ENCODE measurements around the gene UBE2E1.

UBE2E1 gene

GRCh38 chr3:23861689-23862088, 55.9 kb downstream of the UBE2E1 start:
- peaks cover 3% of the 10 kb centered on the region for H3K4me1 ChIP-seq (ENCODE audit: control insufficient read depth, low read depth, low read length)
- no peak overlapping the region for H3K27ac ChIP-seq (ENCODE audit: low read depth, low read length)
- H3K18ac ChIP-seq (ENCODE audit: low read length): no peak overlapping the region
- peaks cover 15% of the 10 kb centered on the region for H3K79me1 ChIP-seq (ENCODE audit: low read length)
- H3K9ac ChIP-seq (ENCODE audit: low read length): no peak overlapping the region
- no peak overlapping the region for H3K56ac ChIP-seq (ENCODE audit: low read length)
- no CpG with 5 or more reads among the region's 9 CpGs for WGBS (ENCODE audit: extremely low coverage, insufficient coverage, low lambda C conversion rate)
- H3K4me2 ChIP-seq (ENCODE audit: low read length): no peak overlapping the region
- H2BK120ac ChIP-seq (ENCODE audit: low read depth, low read length): no peak overlapping the region
- H4K5ac ChIP-seq (ENCODE audit: low read length): no peak overlapping the region
- no peak overlapping the region for H3K4me3 ChIP-seq (ENCODE audit: low read length)
- no peak for DNase-seq
- H2AK5ac ChIP-seq (ENCODE audit: low read length): no peak overlapping the region
- no peak overlapping the region for H4K8ac ChIP-seq (ENCODE audit: low read depth, low read length)
- no peaks in the 10 kb centered on the region for H3K36me3 ChIP-seq (ENCODE audit: control insufficient read depth, insufficient read depth, low read length)
- H3K27me3 ChIP-seq (ENCODE audit: insufficient read depth, low read length, poor library complexity): no peaks in the 10 kb centered on the region
- H3K23ac ChIP-seq (ENCODE audit: low read length): no peak overlapping the region
- peaks cover 33% of the 10 kb centered on the region for H3K79me2 ChIP-seq (ENCODE audit: control insufficient read depth, insufficient read depth, low read length)
- H2BK15ac ChIP-seq (replicated peaks; ENCODE audit: low read depth): no peak overlapping the region
- no peak overlapping the region for H3K4ac ChIP-seq (ENCODE audit: low read depth, low read length)
- H2BK5ac ChIP-seq (ENCODE audit: low read length): no peak overlapping the region

- Histone ChIP-seq H3K18ac (ENCODE audit: low read length) (no peak overlapping the region), H2BK5ac (ENCODE audit: low read length) (no peak overlapping the region), H3K27me3 (ENCODE audit: insufficient read depth, low read length, poor library complexity) (no peaks in the 10 kb centered on the region), H3K4ac (ENCODE audit: low read depth, low read length) (no peak overlapping the region), H3K4me1 (ENCODE audit: control insufficient read depth, low read depth, low read length) (peaks cover 3% of the 10 kb centered on the region), H3K36me3 (ENCODE audit: control insufficient read depth, insufficient read depth, low read length) (no peaks in the 10 kb centered on the region), H2BK15ac (replicated peaks; ENCODE audit: low read depth) (no peak overlapping the region), H4K5ac (ENCODE audit: low read length) (no peak overlapping the region), H3K4me2 (ENCODE audit: low read length) (no peak overlapping the region), H2AK5ac (ENCODE audit: low read length) (no peak overlapping the region), H3K56ac (ENCODE audit: low read length) (no peak overlapping the region), H2BK120ac (ENCODE audit: low read depth, low read length) (no peak overlapping the region), H3K23ac (ENCODE audit: low read length) (no peak overlapping the region), H4K8ac (ENCODE audit: low read depth, low read length) (no peak overlapping the region), H3K79me1 (ENCODE audit: low read length) (peaks cover 14% of the 10 kb centered on the region), H3K4me3 (ENCODE audit: low read length) (no peak overlapping the region), H3K27ac (ENCODE audit: low read depth, low read length) (no peak overlapping the region), H3K9ac (ENCODE audit: low read length) (no peak overlapping the region), H3K79me2 (ENCODE audit: control insufficient read depth, insufficient read depth, low read length) (peaks cover 28% of the 10 kb centered on the region)
- WGBS (ENCODE audit: extremely low coverage, insufficient coverage, low lambda C conversion rate): no CpG with 5 or more reads among the region's 1 CpG
- DNase-seq: no peak
Measured at GRCh38 chr3:23863060-23863459, 57.3 kb downstream of the UBE2E1 start.

- Histone ChIP-seq H2BK15ac (replicated peaks; ENCODE audit: low read depth) (no peak overlapping the region), H3K56ac (ENCODE audit: low read length) (no peak overlapping the region), H2BK120ac (ENCODE audit: low read depth, low read length) (no peak overlapping the region), H4K8ac (ENCODE audit: low read depth, low read length) (no peak overlapping the region), H3K79me2 (ENCODE audit: control insufficient read depth, insufficient read depth, low read length) (peaks cover 22% of the 10 kb centered on the region), H3K27ac (ENCODE audit: low read depth, low read length) (no peak overlapping the region), H4K5ac (ENCODE audit: low read length) (no peak overlapping the region), H3K27me3 (ENCODE audit: insufficient read depth, low read length, poor library complexity) (no peaks in the 10 kb centered on the region), H3K9ac (ENCODE audit: low read length) (no peak overlapping the region), H3K23ac (ENCODE audit: low read length) (no peak overlapping the region), H2BK5ac (ENCODE audit: low read length) (no peak overlapping the region), H3K4me1 (ENCODE audit: control insufficient read depth, low read depth, low read length) (peaks cover 3% of the 10 kb centered on the region), H3K4me3 (ENCODE audit: low read length) (no peak overlapping the region), H3K79me1 (ENCODE audit: low read length) (peaks cover 12% of the 10 kb centered on the region), H3K36me3 (ENCODE audit: control insufficient read depth, insufficient read depth, low read length) (no peaks in the 10 kb centered on the region), H3K4me2 (ENCODE audit: low read length) (no peak overlapping the region), H3K4ac (ENCODE audit: low read depth, low read length) (no peak overlapping the region), H3K18ac (ENCODE audit: low read length) (no peak overlapping the region), H2AK5ac (ENCODE audit: low read length) (no peak overlapping the region)
- WGBS (ENCODE audit: extremely low coverage, insufficient coverage, low lambda C conversion rate): no CpG with 5 or more reads among the region's 1 CpG
- no peak for DNase-seq
Measured at GRCh38 chr3:23864931-23865330, 59.2 kb downstream of the UBE2E1 start.

GRCh38 chr3:23865595-23866396, 60.0 kb downstream of the UBE2E1 start:
- Histone ChIP-seq H3K9ac (ENCODE audit: low read length) (peak overlapping the region; percentile 9), H3K4me2 (ENCODE audit: low read length) (no peak overlapping the region), H3K23ac (ENCODE audit: low read length) (no peak overlapping the region), H3K18ac (ENCODE audit: low read length) (no peak overlapping the region), H3K27me3 (ENCODE audit: insufficient read depth, low read length, poor library complexity) (no peaks in the 10 kb centered on the region), H2BK5ac (ENCODE audit: low read length) (no peak overlapping the region), H3K4me3 (ENCODE audit: low read length) (no peak overlapping the region), H2BK120ac (ENCODE audit: low read depth, low read length) (no peak overlapping the region), H2AK5ac (ENCODE audit: low read length) (no peak overlapping the region), H4K8ac (ENCODE audit: low read depth, low read length) (no peak overlapping the region), H3K4me1 (ENCODE audit: control insufficient read depth, low read depth, low read length) (peaks cover 3% of the 10 kb centered on the region), H2BK15ac (replicated peaks; ENCODE audit: low read depth) (no peak overlapping the region), H3K56ac (ENCODE audit: low read length) (no peak overlapping the region), H3K36me3 (ENCODE audit: control insufficient read depth, insufficient read depth, low read length) (no peaks in the 10 kb centered on the region), H3K4ac (ENCODE audit: low read depth, low read length) (no peak overlapping the region), H3K79me2 (ENCODE audit: control insufficient read depth, insufficient read depth, low read length) (peaks cover 21% of the 10 kb centered on the region), H4K5ac (ENCODE audit: low read length) (no peak overlapping the region), H3K27ac (ENCODE audit: low read depth, low read length) (no peak overlapping the region), H3K79me1 (ENCODE audit: low read length) (peaks cover 12% of the 10 kb centered on the region)
- no CpG with 5 or more reads among the region's 6 CpGs for WGBS (ENCODE audit: extremely low coverage, insufficient coverage, low lambda C conversion rate)
- DNase-seq: peak; percentile 88

- H2BK15ac ChIP-seq (replicated peaks; ENCODE audit: low read depth): no peak overlapping the region
- H3K18ac ChIP-seq (ENCODE audit: low read length): no peak overlapping the region
- H4K5ac ChIP-seq (ENCODE audit: low read length): no peak overlapping the region
- H3K4ac ChIP-seq (ENCODE audit: low read depth, low read length): no peak overlapping the region
- no peak overlapping the region for H4K8ac ChIP-seq (ENCODE audit: low read depth, low read length)
- H2AK5ac ChIP-seq (ENCODE audit: low read length): no peak overlapping the region
- no peak overlapping the region for H2BK5ac ChIP-seq (ENCODE audit: low read length)
- peaks cover 8% of the 10 kb centered on the region for H3K79me1 ChIP-seq (ENCODE audit: low read length)
- H3K36me3 ChIP-seq (ENCODE audit: control insufficient read depth, insufficient read depth, low read length): no peaks in the 10 kb centered on the region
- H3K9ac ChIP-seq (ENCODE audit: low read length): no peak overlapping the region
- WGBS (ENCODE audit: extremely low coverage, insufficient coverage, low lambda C conversion rate): no CpG with 5 or more reads among the region's 1 CpG
- H2BK120ac ChIP-seq (ENCODE audit: low read depth, low read length): no peak overlapping the region
- H3K4me1 ChIP-seq (ENCODE audit: control insufficient read depth, low read depth, low read length): peaks cover 3% of the 10 kb centered on the region
- peaks cover 14% of the 10 kb centered on the region for H3K79me2 ChIP-seq (ENCODE audit: control insufficient read depth, insufficient read depth, low read length)
- no peak overlapping the region for H3K23ac ChIP-seq (ENCODE audit: low read length)
- no peak overlapping the region for H3K4me3 ChIP-seq (ENCODE audit: low read length)
- DNase-seq: no peak
- no peak overlapping the region for H3K56ac ChIP-seq (ENCODE audit: low read length)
- no peak overlapping the region for H3K4me2 ChIP-seq (ENCODE audit: low read length)
- no peak overlapping the region for H3K27ac ChIP-seq (ENCODE audit: low read depth, low read length)
- H3K27me3 ChIP-seq (ENCODE audit: insufficient read depth, low read length, poor library complexity): no peaks in the 10 kb centered on the region
Measured at GRCh38 chr3:23867400-23867799, 61.6 kb downstream of the UBE2E1 start.

- Histone ChIP-seq H3K4ac (ENCODE audit: low read depth, low read length) (no peak overlapping the region), H3K18ac (ENCODE audit: low read length) (no peak overlapping the region), H2BK120ac (ENCODE audit: low read depth, low read length) (no peak overlapping the region), H4K5ac (ENCODE audit: low read length) (no peak overlapping the region), H3K9ac (ENCODE audit: low read length) (no peak overlapping the region), H2BK15ac (replicated peaks; ENCODE audit: low read depth) (no peak overlapping the region), H3K79me2 (ENCODE audit: control insufficient read depth, insufficient read depth, low read length) (peaks cover 14% of the 10 kb centered on the region), H3K36me3 (ENCODE audit: control insufficient read depth, insufficient read depth, low read length) (no peaks in the 10 kb centered on the region), H2BK5ac (ENCODE audit: low read length) (no peak overlapping the region), H3K79me1 (ENCODE audit: low read length) (peaks cover 8% of the 10 kb centered on the region), H3K4me1 (ENCODE audit: control insufficient read depth, low read depth, low read length) (peaks cover 3% of the 10 kb centered on the region), H4K8ac (ENCODE audit: low read depth, low read length) (no peak overlapping the region), H3K4me3 (ENCODE audit: low read length) (no peak overlapping the region), H3K4me2 (ENCODE audit: low read length) (no peak overlapping the region), H2AK5ac (ENCODE audit: low read length) (no peak overlapping the region), H3K56ac (ENCODE audit: low read length) (no peak overlapping the region), H3K23ac (ENCODE audit: low read length) (no peak overlapping the region), H3K27ac (ENCODE audit: low read depth, low read length) (no peak overlapping the region), H3K27me3 (ENCODE audit: insufficient read depth, low read length, poor library complexity) (no peaks in the 10 kb centered on the region)
- WGBS (ENCODE audit: extremely low coverage, insufficient coverage, low lambda C conversion rate): no CpG with 5 or more reads among the region's 1 CpG
- DNase-seq: no peak
Measured at GRCh38 chr3:23867838-23868237, 62.1 kb downstream of the UBE2E1 start.

Measured in mesendoderm (in vitro differentiated cells).